ENCODE data around the gene TRHDE. TPM values are rescaled to one million over a fixed set of nuclear protein-coding genes. Genes with fewer than 3 reads are reported as not detected.

TRHDE gene
- total RNA-seq, 1 experiment from 2014 or later: 13.4 TPM

GRCh38 chr12:72448805-72449204 lies 176.6 kb downstream of the TRHDE start:
- Histone ChIP-seq H3K4me1 (replicated peaks) (no peaks in the 10 kb centered on the region), H3K4me3 (no peak overlapping the region), H3K36me3 (no peaks in the 10 kb centered on the region), H3K27me3 (replicated peaks) (no peaks in the 10 kb centered on the region), H3K9me3 (replicated peaks) (no peaks in the 10 kb centered on the region), H3K27ac (no peak overlapping the region)
- no peak for DNase-seq (ENCODE audit: low read depth in 1 of 2, low spot score in 2 of 2)

- H3K27me3 ChIP-seq (replicated peaks): no peaks in the 10 kb centered on the region
- H3K4me1 ChIP-seq (replicated peaks): no peaks in the 10 kb centered on the region
- no peak overlapping the region for H3K4me3 ChIP-seq
- no peak for DNase-seq (ENCODE audit: low read depth in 1 of 2, low spot score in 2 of 2)
- no peak overlapping the region for H3K27ac ChIP-seq
- no peaks in the 10 kb centered on the region for H3K9me3 ChIP-seq (replicated peaks)
- H3K36me3 ChIP-seq: no peaks in the 10 kb centered on the region
Observed at GRCh38 chr12:72453066-72453465, 180.9 kb downstream of the TRHDE start.

- Histone ChIP-seq H3K27ac (no peak overlapping the region), H3K4me1 (replicated peaks) (no peaks in the 10 kb centered on the region), H3K4me3 (no peak overlapping the region), H3K36me3 (no peaks in the 10 kb centered on the region), H3K27me3 (replicated peaks) (no peaks in the 10 kb centered on the region), H3K9me3 (replicated peaks) (no peaks in the 10 kb centered on the region)
- no peak for DNase-seq (ENCODE audit: low read depth in 1 of 2, low spot score in 2 of 2)
Observed at GRCh38 chr12:72453550-72453949, 181.4 kb downstream of the TRHDE start.

GRCh38 chr12:72464471-72464870 lies 192.3 kb downstream of the TRHDE start:
- no peak overlapping the region for H3K4me3 ChIP-seq
- H3K27me3 ChIP-seq (replicated peaks): no peaks in the 10 kb centered on the region
- no peak overlapping the region for H3K27ac ChIP-seq
- no peaks in the 10 kb centered on the region for H3K4me1 ChIP-seq (replicated peaks)
- DNase-seq (ENCODE audit: low read depth in 1 of 2, low spot score in 2 of 2): no peak
- no peaks in the 10 kb centered on the region for H3K9me3 ChIP-seq (replicated peaks)
- H3K36me3 ChIP-seq: no peaks in the 10 kb centered on the region

- H3K27ac ChIP-seq: no peak overlapping the region
- H3K9me3 ChIP-seq (replicated peaks): no peaks in the 10 kb centered on the region
- no peaks in the 10 kb centered on the region for H3K36me3 ChIP-seq
- no peaks in the 10 kb centered on the region for H3K4me1 ChIP-seq (replicated peaks)
- no peak overlapping the region for H3K4me3 ChIP-seq
- no peaks in the 10 kb centered on the region for H3K27me3 ChIP-seq (replicated peaks)
- DNase-seq (ENCODE audit: low read depth in 1 of 2, low spot score in 2 of 2): no peak
Observed at GRCh38 chr12:72465155-72465554, 193.0 kb downstream of the TRHDE start.

GRCh38 chr12:72465940-72466630 lies 193.9 kb downstream of the TRHDE start:
- H3K9me3 ChIP-seq (replicated peaks): no peaks in the 10 kb centered on the region
- no peaks in the 10 kb centered on the region for H3K27me3 ChIP-seq (replicated peaks)
- no peaks in the 10 kb centered on the region for H3K4me1 ChIP-seq (replicated peaks)
- DNase-seq (ENCODE audit: low read depth in 1 of 2, low spot score in 2 of 2): no peak
- H3K27ac ChIP-seq: no peak overlapping the region
- no peak overlapping the region for H3K4me3 ChIP-seq
- no peaks in the 10 kb centered on the region for H3K36me3 ChIP-seq

GRCh38 chr12:72467985-72468384 lies 195.8 kb downstream of the TRHDE start:
- Histone ChIP-seq H3K4me1 (replicated peaks) (no peaks in the 10 kb centered on the region), H3K4me3 (no peak overlapping the region), H3K36me3 (no peaks in the 10 kb centered on the region), H3K27me3 (replicated peaks) (no peaks in the 10 kb centered on the region), H3K27ac (no peak overlapping the region), H3K9me3 (replicated peaks) (no peaks in the 10 kb centered on the region)
- DNase-seq (ENCODE audit: low read depth in 1 of 2, low spot score in 2 of 2): no peak

GRCh38 chr12:72468505-72468904 lies 196.3 kb downstream of the TRHDE start:
- no peaks in the 10 kb centered on the region for H3K27me3 ChIP-seq (replicated peaks)
- H3K27ac ChIP-seq: no peak overlapping the region
- no peak for DNase-seq (ENCODE audit: low read depth in 1 of 2, low spot score in 2 of 2)
- no peaks in the 10 kb centered on the region for H3K9me3 ChIP-seq (replicated peaks)
- H3K4me3 ChIP-seq: no peak overlapping the region
- H3K4me1 ChIP-seq (replicated peaks): no peaks in the 10 kb centered on the region
- H3K36me3 ChIP-seq: no peaks in the 10 kb centered on the region

- Histone ChIP-seq H3K4me3 (no peak overlapping the region), H3K9me3 (replicated peaks) (no peaks in the 10 kb centered on the region), H3K36me3 (no peaks in the 10 kb centered on the region), H3K4me1 (replicated peaks) (no peaks in the 10 kb centered on the region), H3K27me3 (replicated peaks) (no peaks in the 10 kb centered on the region), H3K27ac (no peak overlapping the region)
- no peak for DNase-seq (ENCODE audit: low read depth in 1 of 2, low spot score in 2 of 2)
Observed at GRCh38 chr12:72471806-72472205, 199.6 kb downstream of the TRHDE start.

- no peak overlapping the region for H3K27ac ChIP-seq
- no peak for DNase-seq (ENCODE audit: low read depth in 1 of 2, low spot score in 2 of 2)
- no peaks in the 10 kb centered on the region for H3K9me3 ChIP-seq (replicated peaks)
- no peaks in the 10 kb centered on the region for H3K36me3 ChIP-seq
- H3K4me1 ChIP-seq (replicated peaks): no peaks in the 10 kb centered on the region
- H3K27me3 ChIP-seq (replicated peaks): no peaks in the 10 kb centered on the region
- no peak overlapping the region for H3K4me3 ChIP-seq
Observed at GRCh38 chr12:72472350-72472749, 200.2 kb downstream of the TRHDE start.

GRCh38 chr12:72476301-72476700 lies 204.1 kb downstream of the TRHDE start:
- no peaks in the 10 kb centered on the region for H3K27me3 ChIP-seq (replicated peaks)
- H3K27ac ChIP-seq: no peak overlapping the region
- H3K4me1 ChIP-seq (replicated peaks): no peaks in the 10 kb centered on the region
- DNase-seq (ENCODE audit: low read depth in 1 of 2, low spot score in 2 of 2): no peak
- no peaks in the 10 kb centered on the region for H3K36me3 ChIP-seq
- H3K4me3 ChIP-seq: no peak overlapping the region
- H3K9me3 ChIP-seq (replicated peaks): no peaks in the 10 kb centered on the region

- H3K36me3 ChIP-seq: no peaks in the 10 kb centered on the region
- H3K27me3 ChIP-seq (replicated peaks): no peaks in the 10 kb centered on the region
- no peak for DNase-seq (ENCODE audit: low read depth in 1 of 2, low spot score in 2 of 2)
Observed at GRCh38 chr12:72485017-72485701, 213.0 kb downstream of the TRHDE start.

GRCh38 chr12:72491426-72491825 lies 219.3 kb downstream of the TRHDE start:
- Histone ChIP-seq H3K9me3 (replicated peaks) (no peaks in the 10 kb centered on the region), H3K4me3 (no peak overlapping the region), H3K4me1 (replicated peaks) (no peaks in the 10 kb centered on the region), H3K36me3 (no peaks in the 10 kb centered on the region), H3K27me3 (replicated peaks) (no peaks in the 10 kb centered on the region), H3K27ac (no peak overlapping the region)
- DNase-seq (ENCODE audit: low read depth in 1 of 2, low spot score in 2 of 2): no peak

More at GRCh38 chr12:72485017-72485701, 213.0 kb downstream of the TRHDE start:
- Histone ChIP-seq H3K9me3 (replicated peaks) (no peaks in the 10 kb centered on the region), H3K4me1 (replicated peaks) (no peaks in the 10 kb centered on the region), H3K27ac (no peak overlapping the region), H3K4me3 (no peak overlapping the region)

- H3K27ac ChIP-seq: no peak overlapping the region
- H3K27me3 ChIP-seq (replicated peaks): no peaks in the 10 kb centered on the region
- H3K36me3 ChIP-seq: no peaks in the 10 kb centered on the region
- no peak for DNase-seq (ENCODE audit: low read depth in 1 of 2, low spot score in 2 of 2)
- no peaks in the 10 kb centered on the region for H3K9me3 ChIP-seq (replicated peaks)
- no peaks in the 10 kb centered on the region for H3K4me1 ChIP-seq (replicated peaks)
- H3K4me3 ChIP-seq: no peak overlapping the region
Observed at GRCh38 chr12:72493407-72493806, 221.2 kb downstream of the TRHDE start.

Measured in SJSA1 (cell line).